WTC11 (cell line): ENCODE results near the gene KCNQ2.

ENCODE experiments used
- CTCF ChIP-seq: fragments of 200-600 bp; IDR thresholded peaks from 2 replicates; pipeline ENCODE4 v1.8.0; 2022; ENCODE audit warnings: antibody characterized with exemption
- ETV6 ChIP-seq: sonication (generic); formaldehyde crosslinking; IDR thresholded peaks from 2 replicates; pipeline ENCODE4 v1.8.1; 2022; ENCODE audit warnings: mild to moderate bottlenecking, missing genetic modification reagents
- MAX ChIP-seq: sonication (generic); formaldehyde crosslinking; IDR thresholded peaks from 2 replicates; pipeline ENCODE4 v1.8.0; 2022; ENCODE audit warnings: mild to moderate bottlenecking, missing genetic modification reagents
- MYBL2 ChIP-seq: sonication (generic); formaldehyde crosslinking; IDR thresholded peaks from 2 replicates; pipeline ENCODE4 v1.8.1; 2023; ENCODE audit warnings: mild to moderate bottlenecking, moderate library complexity, missing genetic modification reagents
- SP1 ChIP-seq: sonication (generic); formaldehyde crosslinking; conservative IDR thresholded peaks from 2 replicates; pipeline ENCODE4 v1.8.1; 2022; ENCODE audit warnings: missing genetic modification reagents
- TCF7 ChIP-seq: sonication (generic); formaldehyde crosslinking; IDR thresholded peaks from 2 replicates; pipeline ENCODE4 v1.8.0; 2022; ENCODE audit warnings: mild to moderate bottlenecking, low read depth, missing genetic modification reagents, moderate library complexity
- ZNF138 ChIP-seq: sonication (generic); formaldehyde crosslinking; conservative IDR thresholded peaks from 2 replicates; pipeline ENCODE4 v1.8.1; 2022; ENCODE audit warnings: mild to moderate bottlenecking, moderate library complexity, missing genetic modification reagents
- ZNF532 ChIP-seq: fragments of 250-450 bp; sonication (Bioruptor Pico); IDR thresholded peaks from 2 replicates; pipeline ENCODE4 v1.9.0; 2021; ENCODE audit warnings: mild to moderate bottlenecking, borderline replicate concordance
- ZSCAN18 ChIP-seq: fragments of 250-450 bp; sonication (Bioruptor Pico); IDR thresholded peaks from 2 replicates; pipeline ENCODE4 v2.1.2; 2022; ENCODE audit warnings: mild to moderate bottlenecking, moderate library complexity

GRCh38 chr20:63435552-63435951 lies 36.9 kb downstream of the KCNQ2 start:
- TF ChIP-seq ZNF138 (CRISPR knock-in tag) (no peak), CTCF (no peak), TCF7 (CRISPR knock-in tag) (no peak), MYBL2 (CRISPR knock-in tag) (no peak), ZNF532 (CRISPR knock-in tag) (no peak), MAX (CRISPR knock-in tag) (no peak), SP1 (CRISPR knock-in tag) (no peak), ETV6 (CRISPR knock-in tag) (no peak), ZSCAN18 (CRISPR knock-in tag) (no peak)
